GM18861 (cell line): Measurements from ENCODE around the gene PRKN.

Experiments used
- ATAC-seq: cut with Tn5 transposase; IDR thresholded peaks from one replicate; pipeline ENCODE4 v1.9.1; 2021; ENCODE audit not compliant: unreplicated experiment

PRKN gene

GRCh38 chr6:161308075-161308655, 1419.4 kb downstream of the PRKN start:
- no peak for ATAC-seq

- no peak for ATAC-seq
Measured at GRCh38 chr6:161305860-161306259, 1421.7 kb downstream of the PRKN start.

GRCh38 chr6:161303628-161304340, 1423.8 kb downstream of the PRKN start:
- ATAC-seq: no peak

GRCh38 chr6:161302949-161303348, 1424.6 kb downstream of the PRKN start:
- ATAC-seq: no peak

- ATAC-seq: no peak
Measured at GRCh38 chr6:161301338-161301737, 1426.2 kb downstream of the PRKN start.

GRCh38 chr6:161300823-161301222, 1426.7 kb downstream of the PRKN start:
- ATAC-seq: no peak

- ATAC-seq: no peak
Measured at GRCh38 chr6:161299726-161300125, 1427.8 kb downstream of the PRKN start.
